ENCODE results near the gene ADARB2.

The ADARB2 gene

GRCh38 chr10:1410469-1411395, 326.6 kb downstream of the ADARB2 start:
- no peak overlapping the region for H3K4me3 Mint-ChIP-seq
- H3K36me3 Mint-ChIP-seq: no peaks in the 10 kb centered on the region
- H3K27ac Mint-ChIP-seq: no peak overlapping the region
- H3K4me1 Mint-ChIP-seq: no peaks in the 10 kb centered on the region
- DNase-seq (ENCODE audit: low spot score in 2 of 2) (no peak), ATAC-seq (no peak)
- H3K9me3 Mint-ChIP-seq: no peaks in the 10 kb centered on the region

GRCh38 chr10:1410032-1410431, 327.3 kb downstream of the ADARB2 start:
- H3K4me3 Mint-ChIP-seq: no peak overlapping the region
- ATAC-seq: no peak
- H3K4me1 Mint-ChIP-seq: no peaks in the 10 kb centered on the region

DNA sequence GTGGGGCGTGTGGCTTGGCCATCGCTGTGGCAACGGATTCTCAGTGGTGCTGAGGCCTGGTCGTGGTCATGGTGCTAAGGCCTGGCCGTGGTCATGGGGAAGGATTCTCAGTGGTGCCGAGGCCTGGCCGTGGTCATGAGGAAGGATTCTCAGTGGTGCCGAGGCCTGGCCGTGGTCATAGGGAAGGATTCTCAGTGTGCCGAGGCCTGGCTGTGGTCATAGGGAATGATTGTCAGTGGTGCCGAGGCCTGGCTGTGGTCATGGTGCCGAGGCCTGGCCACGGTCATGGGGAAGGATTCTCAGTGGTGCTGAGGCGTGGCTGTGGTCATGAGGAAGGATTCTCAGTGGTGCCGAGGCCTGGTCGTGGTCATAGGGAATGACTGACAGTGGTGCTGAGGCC, 327.9 kb downstream of the ADARB2 start:
- Mint-ChIP-seq H3K4me1 (no peaks in the 10 kb centered on the region), H3K4me3 (no peak overlapping the region), H3K9me3 (no peaks in the 10 kb centered on the region), H3K36me3 (no peaks in the 10 kb centered on the region), H3K27ac (no peak overlapping the region)
- no peak for DNase-seq (ENCODE audit: low spot score in 2 of 2)
- no peak for ATAC-seq

More at GRCh38 chr10:1410032-1410431, 327.3 kb downstream of the ADARB2 start:
- no peak overlapping the region for H3K27ac Mint-ChIP-seq
- DNase-seq (ENCODE audit: low spot score in 2 of 2): no peak
- no peaks in the 10 kb centered on the region for H3K9me3 Mint-ChIP-seq
- H3K36me3 Mint-ChIP-seq: no peaks in the 10 kb centered on the region

GRCh38 chr10:1408651-1409367, 328.5 kb downstream of the ADARB2 start:
- Mint-ChIP-seq H3K36me3 (no peaks in the 10 kb centered on the region), H3K27ac (no peak overlapping the region), H3K4me3 (no peak overlapping the region), H3K4me1 (no peaks in the 10 kb centered on the region), H3K9me3 (no peaks in the 10 kb centered on the region)
- ATAC-seq (no peak), DNase-seq (ENCODE audit: low spot score in 2 of 2) (peak in 1 of 2 donors; percentile 32)

GRCh38 chr10:1406967-1407945, 330.1 kb downstream of the ADARB2 start:
- Mint-ChIP-seq H3K36me3 (no peaks in the 10 kb centered on the region), H3K4me3 (no peak overlapping the region), H3K27ac (no peak overlapping the region), H3K9me3 (no peaks in the 10 kb centered on the region), H3K4me1 (no peaks in the 10 kb centered on the region)
- DNase-seq (ENCODE audit: low spot score in 2 of 2) (peak in 1 of 2 donors; percentile 20), ATAC-seq (no peak)

DNA sequence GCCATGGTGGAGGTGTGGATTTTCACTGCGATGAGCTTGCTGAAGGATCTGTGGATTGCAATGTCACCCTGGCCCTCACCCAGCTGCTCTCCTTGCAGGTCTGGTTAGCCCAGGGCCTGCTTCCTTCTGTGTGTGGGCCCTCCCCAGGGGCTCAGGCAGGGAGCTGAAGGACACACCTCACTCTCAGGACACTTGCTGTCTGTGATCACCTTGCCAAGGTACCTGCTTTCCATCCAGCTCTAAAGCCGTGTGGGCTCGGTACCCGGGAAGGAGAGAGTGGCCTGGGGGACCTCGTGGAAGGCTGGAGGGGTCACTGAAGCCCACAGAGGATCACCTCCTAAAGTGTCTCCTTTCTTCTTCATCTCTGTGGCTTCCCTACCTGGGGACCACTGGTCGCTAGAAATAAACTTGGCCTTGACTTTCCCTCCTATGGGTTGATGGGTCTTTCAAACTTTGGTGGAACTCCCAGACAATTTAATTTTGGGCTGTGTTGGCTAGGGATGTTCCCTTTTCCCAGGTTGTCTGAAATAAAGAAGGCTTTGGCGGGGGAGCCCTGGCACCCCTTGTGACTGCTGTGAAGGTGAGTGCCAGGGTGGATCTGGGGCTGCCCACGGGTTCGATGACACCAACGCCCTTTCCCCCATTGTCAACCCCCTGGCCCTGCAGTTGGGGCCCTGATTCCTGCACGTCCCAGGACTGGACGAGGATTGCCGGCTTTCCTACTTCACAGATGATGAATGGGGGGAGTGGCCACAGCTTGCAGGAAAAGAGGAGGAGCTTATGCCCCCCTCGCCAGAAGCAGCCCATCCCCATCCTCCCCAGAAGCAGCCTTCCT, 331.0 kb downstream of the ADARB2 start:
- Mint-ChIP-seq H3K27ac (no peak overlapping the region), H3K4me1 (no peaks in the 10 kb centered on the region), H3K36me3 (no peaks in the 10 kb centered on the region), H3K4me3 (no peak overlapping the region), H3K9me3 (no peaks in the 10 kb centered on the region)
- DNase-seq (ENCODE audit: low spot score in 2 of 2): peak in 1 of 2 donors; percentile 8
- ATAC-seq: no peak

DNA sequence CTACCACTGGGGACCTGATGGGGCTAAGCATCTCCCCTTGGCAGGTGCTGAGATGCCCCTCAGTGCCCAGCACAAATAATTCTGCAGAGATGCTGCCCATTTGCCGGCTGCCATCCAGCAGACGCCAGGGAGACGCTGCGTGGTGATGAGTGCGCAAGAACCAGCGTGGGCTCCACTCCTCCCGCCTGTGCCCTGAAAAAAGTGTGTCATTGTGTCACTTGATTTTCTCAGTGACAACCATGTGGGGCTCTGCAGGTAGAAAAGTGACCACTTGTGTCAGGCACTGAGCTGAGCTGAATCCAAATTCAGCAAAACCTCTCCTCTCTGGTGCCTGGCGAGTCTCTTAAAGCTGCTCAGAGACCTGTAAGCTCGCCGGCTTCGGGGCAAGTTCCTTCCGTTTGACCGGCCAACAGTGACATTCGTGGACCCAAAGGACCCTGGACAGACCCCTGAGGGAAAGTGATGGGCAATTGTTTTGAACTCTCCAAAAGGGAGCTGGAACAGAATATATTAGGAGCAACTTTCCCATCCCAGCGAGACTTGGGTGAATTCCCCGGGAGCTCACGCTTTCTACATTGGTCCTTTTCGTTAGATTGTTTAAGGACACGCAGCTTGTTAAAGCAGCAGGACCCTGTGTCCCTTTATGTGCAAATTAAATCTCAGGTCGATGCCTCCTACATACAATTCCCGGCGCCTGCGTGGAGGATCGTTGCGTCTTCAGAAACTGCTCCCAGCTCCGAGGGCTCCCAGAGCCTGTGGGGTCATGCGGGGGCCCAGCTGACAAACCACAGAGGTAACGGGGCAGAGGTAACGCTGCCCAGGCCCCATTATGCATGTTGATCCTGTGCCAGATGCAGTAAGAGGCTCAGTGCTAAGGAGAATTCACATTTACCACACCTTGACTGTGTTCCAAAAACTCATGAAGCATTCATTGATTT, 332.7 kb downstream of the ADARB2 start:
- no peak overlapping the region for H3K4me3 Mint-ChIP-seq
- H3K4me1 Mint-ChIP-seq: no peaks in the 10 kb centered on the region
- ATAC-seq (no peak), DNase-seq (ENCODE audit: low spot score in 2 of 2) (no peak)
- H3K36me3 Mint-ChIP-seq: no peaks in the 10 kb centered on the region
- no peak overlapping the region for H3K27ac Mint-ChIP-seq
- no peaks in the 10 kb centered on the region for H3K9me3 Mint-ChIP-seq

GRCh38 chr10:1403508-1404322, 333.6 kb downstream of the ADARB2 start:
- H3K36me3 Mint-ChIP-seq: no peaks in the 10 kb centered on the region
- peak; percentile 22 for ATAC-seq
- no peaks in the 10 kb centered on the region for H3K9me3 Mint-ChIP-seq
- H3K27ac Mint-ChIP-seq: no peak overlapping the region
- H3K4me1 Mint-ChIP-seq: no peaks in the 10 kb centered on the region
- no peak overlapping the region for H3K4me3 Mint-ChIP-seq
- DNase-seq (ENCODE audit: low spot score in 2 of 2): no peak

GRCh38 chr10:1402816-1403507, 334.4 kb downstream of the ADARB2 start:
- no peak for ATAC-seq
- Mint-ChIP-seq H3K36me3 (no peaks in the 10 kb centered on the region), H3K27ac (no peak overlapping the region), H3K4me3 (no peak overlapping the region), H3K4me1 (no peaks in the 10 kb centered on the region), H3K9me3 (no peaks in the 10 kb centered on the region)
- no peak for DNase-seq (ENCODE audit: low spot score in 2 of 2)

GRCh38 chr10:1402016-1402770, 335.1 kb downstream of the ADARB2 start:
- ATAC-seq (no peak), DNase-seq (ENCODE audit: low spot score in 2 of 2) (no peak)
- Mint-ChIP-seq H3K9me3 (no peaks in the 10 kb centered on the region), H3K36me3 (no peaks in the 10 kb centered on the region), H3K4me3 (no peak overlapping the region), H3K27ac (no peak overlapping the region), H3K4me1 (no peaks in the 10 kb centered on the region)

DNA sequence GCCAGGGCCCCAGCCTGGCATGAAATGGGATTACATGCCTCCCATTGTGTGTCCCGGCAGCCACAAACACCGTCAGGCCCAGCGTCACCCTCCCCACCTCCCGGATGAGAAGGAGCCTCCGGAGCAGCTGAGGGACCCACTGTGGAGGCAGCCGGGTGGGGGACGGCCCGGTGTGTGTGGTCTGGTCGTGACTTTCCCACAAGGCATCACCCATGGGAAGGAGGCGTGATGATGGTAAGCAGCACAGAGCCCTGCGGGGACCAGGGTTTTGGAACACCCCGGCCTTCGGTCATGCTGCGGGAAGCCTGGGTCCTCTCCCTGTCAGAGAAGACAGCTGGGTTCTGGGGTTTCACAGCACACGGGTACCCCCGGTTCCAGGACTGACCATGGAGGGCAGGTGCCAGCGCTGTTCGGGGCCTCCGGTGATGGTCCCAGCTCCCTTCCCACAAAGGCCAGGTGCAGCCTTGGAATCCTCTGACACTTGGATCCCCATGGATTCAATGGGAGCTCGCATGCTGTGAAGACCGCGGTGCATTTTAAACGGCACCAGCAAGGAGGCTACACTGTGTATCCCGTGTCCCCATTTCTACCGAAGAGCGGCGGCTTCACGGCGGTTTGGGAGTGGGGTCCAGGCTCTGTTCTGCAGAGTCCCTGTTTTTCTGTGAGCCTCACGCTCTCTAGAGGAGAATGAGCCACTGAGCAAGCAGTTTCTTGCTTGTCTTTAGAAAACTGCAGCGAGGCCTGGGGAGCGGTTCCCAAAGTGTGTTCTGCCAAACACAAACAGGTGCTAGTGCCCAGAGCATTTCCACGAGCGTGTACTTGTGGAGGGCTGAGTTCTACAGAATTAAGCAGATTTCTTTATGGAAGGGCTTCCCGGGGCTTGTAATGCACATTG, 336.0 kb downstream of the ADARB2 start:
- DNase-seq (ENCODE audit: low spot score in 2 of 2) (no peak), ATAC-seq (no peak)
- H3K4me1 Mint-ChIP-seq: no peaks in the 10 kb centered on the region
- H3K4me3 Mint-ChIP-seq: no peak overlapping the region
- H3K36me3 Mint-ChIP-seq: no peaks in the 10 kb centered on the region
- H3K27ac Mint-ChIP-seq: no peak overlapping the region
- no peaks in the 10 kb centered on the region for H3K9me3 Mint-ChIP-seq
